Right cardiac atrium (tissue), 5 donors: ENCODE data around the gene RHOT2. TPM values are rescaled to one million over a fixed set of nuclear protein-coding genes. Genes with fewer than 3 reads are reported as not detected.
A peak's percentile ranks its signal among the peaks of the same experiment; 100 is the strongest.

Source experiments
- ATAC-seq, 2 donors: fragments of 200-7000 bp; cut with Tn5 transposase; one replicate each; pipeline versions ENCODE4 v1.8.0 to v1.9.1; 2020; ENCODE audit warnings: moderate library complexity in 2 of 2, mild to moderate bottlenecking in 1 of 2
- DNase-seq, 3 donors: peaks; one replicate each; pipeline ENCODE4 v3.0.0-alpha.2; 2020
- H3K27ac ChIP-seq: one replicate; pipeline ENCODE4 v1.5.1; 2013; ENCODE audit warnings: mild to moderate bottlenecking, low read length, control low read depth, moderate library complexity
- H3K27me3 ChIP-seq: one replicate; pipeline ENCODE4 v1.6.1; 2013; ENCODE audit not compliant: control insufficient read depth, insufficient read depth
- H3K4me1 ChIP-seq: one replicate; pipeline ENCODE4 v1.6.1; 2013; ENCODE audit warnings: low read length; ENCODE audit not compliant: control insufficient read depth, insufficient read depth
- H3K4me3 ChIP-seq: one replicate; pipeline ENCODE4 v1.5.1; 2013; ENCODE audit warnings: low read length, control low read depth
- H3K9me3 ChIP-seq: one replicate; pipeline ENCODE4 v1.6.1; 2013; ENCODE audit warnings: low read length; ENCODE audit not compliant: control insufficient read depth
- WGBS: extraction: QIAGEN DNeasy Blood & Tissue Kit; methylation state at CpG from one replicate; pipeline ENCODE4 v1.1.7; 2013; 5-methylcytosine and 5-hydroxymethylcytosine counted together
- intact Hi-C, 4 donors: fragments of 100-400 bp; cut with DNase I; formaldehyde crosslinking; loops; one replicate each; pipeline versions ENCODE4 v1.11.0 to v1.14.0; 2022 to 2023
- polyA plus RNA-seq: library from polyadenylated mRNA; stranded (reverse); fragments of 200-250 nt; gene quantifications from one replicate; pipeline ENCODE4 v1.2.3, GENCODE V29; 2013
- total RNA-seq, 4 donors: library from RNA; stranded (reverse); fragmentation: NEBNext Ultra II Directional; extraction: Animal tissue kit (Norgen Biotek cat#: 25700); gene quantifications; one replicate each; pipeline ENCODE4 v1.2.1, GENCODE V29; 2021
- donor health status: healthy with polysubstance abuse.
- donor health status: DM: no; HTN: yes; CAD: no.
- donor health status: DM: no; HTN: no; CAD: no.
- donor health status: DM: no; HTN: yes; CAD: no; lungs with severe emphysema.
- donor health status: DM: yes; HTN: yes; CAD: no.

Gene RHOT2
- total and polyA plus RNA-seq, 5 donors: 84.3 to 104 (median 92.1) TPM

- Histone ChIP-seq H3K4me3 (no peak overlapping the region), H3K9me3 (no peaks in the 10 kb centered on the region), H3K27ac (no peak overlapping the region), H3K27me3 (no peaks in the 10 kb centered on the region), H3K4me1 (peaks cover 6% of the 10 kb centered on the region)
- 71% methylated on average over 19 of the region's 19 CpGs for WGBS
- intact Hi-C loops: no loop called here
- no peak for ATAC-seq
- DNase-seq: no peak
Measured at GRCh38 chr16:698911-699671, 31.2 kb downstream of the RHOT2 start.

- intact Hi-C loops: no loop called here
- Histone ChIP-seq H3K27me3 (no peaks in the 10 kb centered on the region), H3K4me3 (no peak overlapping the region), H3K27ac (no peak overlapping the region), H3K4me1 (no peaks in the 10 kb centered on the region), H3K9me3 (no peaks in the 10 kb centered on the region)
- ATAC-seq (peak; percentile 44 to 68), DNase-seq (no peak)
- WGBS: 5% methylated on average over 76 of the region's 76 CpGs
Measured at GRCh38 chr16:700684-701584, 33.0 kb downstream of the RHOT2 start.

- ATAC-seq (no peak), DNase-seq (no peak)
- no peaks in the 10 kb centered on the region for H3K4me1 ChIP-seq
- 83% methylated on average over 19 of the region's 19 CpGs for WGBS
- H3K9me3 ChIP-seq: no peaks in the 10 kb centered on the region
- intact Hi-C loops: no loop called here
- H3K27me3 ChIP-seq: no peaks in the 10 kb centered on the region
- no peak overlapping the region for H3K4me3 ChIP-seq
- H3K27ac ChIP-seq: no peak overlapping the region
Measured at GRCh38 chr16:702341-702740, 34.4 kb downstream of the RHOT2 start.

- Histone ChIP-seq H3K4me3 (no peak overlapping the region), H3K9me3 (no peaks in the 10 kb centered on the region), H3K27ac (no peak overlapping the region), H3K4me1 (no peaks in the 10 kb centered on the region), H3K27me3 (no peaks in the 10 kb centered on the region)
- intact Hi-C loops: no loop called here
- 80% methylated on average over 12 of the region's 12 CpGs for WGBS
- ATAC-seq (no peak), DNase-seq (no peak)
Measured at GRCh38 chr16:703406-703805, 35.5 kb downstream of the RHOT2 start.

GRCh38 chr16:704047-704446 is 36.1 kb downstream of the RHOT2 start:
- ATAC-seq (no peak), DNase-seq (no peak)
- intact Hi-C loops: no loop called here
- H3K4me1 ChIP-seq: no peaks in the 10 kb centered on the region
- 62% methylated on average over 7 of the region's 7 CpGs for WGBS
- no peak overlapping the region for H3K27ac ChIP-seq
- H3K9me3 ChIP-seq: no peaks in the 10 kb centered on the region
- no peak overlapping the region for H3K4me3 ChIP-seq
- no peaks in the 10 kb centered on the region for H3K27me3 ChIP-seq

GRCh38 chr16:704552-705380 is 36.8 kb downstream of the RHOT2 start:
- 11% methylated on average over 50 of the region's 50 CpGs for WGBS
- H3K9me3 ChIP-seq: no peaks in the 10 kb centered on the region
- H3K27me3 ChIP-seq: no peaks in the 10 kb centered on the region
- DNase-seq (no peak), ATAC-seq (no peak)
- intact Hi-C loops: loop anchor here in 1 of 4 donors (5.0 kb wide), 1 partner anchor 348 kb away; no protein-coding TSS in a partner anchor
- H3K4me1 ChIP-seq: no peaks in the 10 kb centered on the region
- H3K27ac ChIP-seq: no peak overlapping the region
- H3K4me3 ChIP-seq: no peak overlapping the region

- WGBS: 1% methylated on average over 112 of the region's 115 CpGs
- intact Hi-C loops: loop anchor here in 1 of 4 donors (5.0 kb wide), 1 partner anchor 347 kb away; no protein-coding TSS in a partner anchor
- Histone ChIP-seq H3K9me3 (no peaks in the 10 kb centered on the region), H3K27ac (no peak within 1 kb of the TSS), H3K4me1 (no peaks in the 10 kb centered on the region), H3K27me3 (no peaks in the 10 kb centered on the region), H3K4me3 (peak within 1 kb of the TSS; percentile 18)
- no peak for ATAC-seq
- DNase-seq: no peak
Measured at GRCh38 chr16:705431-706188, 37.7 kb downstream of the RHOT2 start, which contains the start of gene FBXL16. TSS of gene FBXL16 (minus strand) at chr16:705801. CDS start at chr16:697405, 8,396 bp downstream.

GRCh38 chr16:706189-707061 is 38.5 kb downstream of the RHOT2 start:
- no peak overlapping the region for H3K27ac ChIP-seq
- no peaks in the 10 kb centered on the region for H3K9me3 ChIP-seq
- no peaks in the 10 kb centered on the region for H3K27me3 ChIP-seq
- intact Hi-C loops: loop anchor here in 1 of 4 donors (5.0 kb wide), 1 partner anchor 346 kb away; no protein-coding TSS in a partner anchor
- no peak for ATAC-seq
- no peak overlapping the region for H3K4me3 ChIP-seq
- 4% methylated on average over 49 of the region's 49 CpGs for WGBS
- no peak for DNase-seq
- no peaks in the 10 kb centered on the region for H3K4me1 ChIP-seq

- WGBS: 40% methylated on average over 14 of the region's 14 CpGs
- intact Hi-C loops: loop anchor here in 1 of 4 donors (5.0 kb wide), 1 partner anchor 345 kb away; no protein-coding TSS in a partner anchor
Measured at GRCh38 chr16:707062-707538, 39.2 kb downstream of the RHOT2 start.

More at GRCh38 chr16:707062-707538, 39.2 kb downstream of the RHOT2 start:
- ATAC-seq: no peak
- Histone ChIP-seq H3K27me3 (no peaks in the 10 kb centered on the region), H3K4me3 (no peak overlapping the region), H3K4me1 (no peaks in the 10 kb centered on the region), H3K9me3 (no peaks in the 10 kb centered on the region), H3K27ac (no peak overlapping the region)
- no peak for DNase-seq
